GM19193 (cell line): ENCODE measurements around the gene TAF1C.

Source experiments
- POLR2A ChIP-seq: IDR thresholded peaks from 4 replicates; pipeline ENCODE4 v1.6.1; 2011; ENCODE audit not compliant: insufficient read depth, insufficient read length; ENCODE audit errors: extremely low read depth

The TAF1C gene

DNA sequence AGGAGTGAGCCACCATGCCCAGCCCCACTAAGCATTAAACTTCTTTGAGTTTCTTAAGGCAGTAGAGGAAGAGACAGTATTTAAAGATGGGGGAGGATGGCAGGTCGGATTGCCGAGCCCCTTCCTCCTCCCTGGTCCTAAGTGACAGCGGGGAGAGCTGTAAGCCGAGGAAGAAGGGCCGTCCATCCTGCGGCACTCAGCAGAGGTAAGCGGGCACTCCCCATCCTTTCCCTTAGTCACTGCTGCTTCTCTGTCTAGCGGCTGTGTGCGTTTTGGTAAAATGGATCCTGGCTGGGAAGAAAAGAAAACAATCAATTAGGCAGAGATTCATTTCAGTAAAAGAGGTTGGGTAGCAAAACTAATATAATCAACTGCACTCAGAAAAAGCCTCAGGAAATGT lies 27.9 kb downstream of the TAF1C start:
- no peak for TF ChIP-seq POLR2A

DNA sequence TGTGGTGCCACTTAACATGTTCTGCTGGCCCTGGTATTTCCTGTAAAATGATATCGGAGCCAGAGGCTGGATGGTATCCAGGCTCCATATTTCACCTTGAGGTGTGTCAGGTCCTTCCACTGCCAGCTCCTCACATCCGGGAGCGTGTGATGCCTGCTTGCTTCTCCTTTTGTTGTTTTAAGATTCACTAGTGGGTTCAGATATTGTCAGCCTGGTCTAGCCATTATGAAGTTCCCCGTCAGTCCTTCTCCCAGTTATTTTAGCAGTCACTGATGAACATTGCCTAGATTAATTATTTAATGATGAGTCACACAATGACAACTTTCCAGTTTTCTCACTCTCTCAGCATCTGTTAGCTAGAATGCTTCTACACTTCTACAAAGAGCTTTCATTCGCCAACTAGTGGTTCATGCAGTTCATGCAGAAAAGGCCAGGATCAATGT lies 30.5 kb downstream of the TAF1C start:
- TF ChIP-seq POLR2A = no peak

DNA sequence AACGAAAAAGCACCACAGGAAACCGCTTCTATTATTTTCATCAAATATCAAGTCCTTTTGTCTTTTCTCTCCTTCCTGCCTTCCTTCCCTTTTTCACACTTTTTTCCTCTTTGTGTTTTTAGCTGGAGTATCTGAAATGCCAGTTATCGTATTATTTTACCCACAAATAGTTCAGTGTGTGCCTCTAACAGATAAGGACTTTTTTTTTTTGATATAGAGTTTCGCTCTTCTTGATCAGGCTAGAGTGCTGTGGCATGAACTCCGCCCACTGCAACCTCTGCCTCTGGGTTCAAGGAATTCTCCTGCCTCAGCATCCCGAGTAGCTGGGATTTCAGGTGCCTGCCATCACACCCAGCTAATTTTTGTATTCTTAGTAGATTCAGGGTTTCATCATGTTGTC lies 31.1 kb downstream of the TAF1C start:
- no peak for TF ChIP-seq POLR2A

DNA sequence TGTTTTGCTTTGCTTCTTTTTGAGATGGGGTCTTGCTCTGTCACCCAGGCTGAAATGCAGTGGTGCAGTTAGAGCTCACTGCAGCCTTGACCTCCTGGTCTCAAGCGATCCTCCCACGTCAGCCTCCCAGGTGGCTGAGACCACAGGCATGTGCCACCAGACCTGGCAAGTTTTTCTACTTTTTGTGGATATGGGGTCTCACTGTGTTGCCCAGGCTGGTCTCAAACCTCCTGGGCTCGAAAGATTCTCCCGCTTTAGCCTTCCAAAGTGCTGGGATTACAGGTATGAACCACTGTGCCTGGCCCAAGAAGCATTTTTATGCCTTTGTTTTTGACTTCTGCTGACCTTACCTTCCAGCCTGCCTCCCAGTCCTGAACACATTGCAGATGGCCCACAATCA lies 31.6 kb downstream of the TAF1C start:
- no peak for TF ChIP-seq POLR2A

DNA sequence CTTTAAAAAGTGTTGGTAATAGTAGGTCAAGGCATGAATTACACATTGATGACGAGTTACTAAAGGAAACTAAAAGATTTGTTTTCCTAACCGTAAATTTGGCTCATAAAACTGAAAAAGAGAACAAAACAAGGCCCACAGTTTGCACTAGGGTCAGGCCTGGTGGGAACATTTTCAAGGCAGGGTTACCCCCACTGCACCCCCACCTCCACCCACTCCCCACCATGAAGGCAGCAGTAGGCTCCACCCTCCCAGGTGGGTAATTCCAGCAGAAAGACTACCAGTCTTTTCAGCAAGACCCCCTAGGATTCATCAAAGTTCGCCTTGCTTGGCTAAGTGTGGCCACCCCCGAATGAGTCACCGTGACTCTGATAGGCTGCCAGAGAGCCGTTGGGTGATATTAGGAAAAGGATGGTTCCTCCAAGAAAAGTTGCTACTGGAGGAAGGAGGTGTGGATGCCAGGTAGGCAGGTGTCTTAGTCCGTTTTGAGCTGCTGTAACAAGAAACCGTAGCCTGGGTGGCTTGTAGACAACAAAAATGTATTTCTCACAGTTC lies 33.1 kb downstream of the TAF1C start:
- no peak for TF ChIP-seq POLR2A

DNA sequence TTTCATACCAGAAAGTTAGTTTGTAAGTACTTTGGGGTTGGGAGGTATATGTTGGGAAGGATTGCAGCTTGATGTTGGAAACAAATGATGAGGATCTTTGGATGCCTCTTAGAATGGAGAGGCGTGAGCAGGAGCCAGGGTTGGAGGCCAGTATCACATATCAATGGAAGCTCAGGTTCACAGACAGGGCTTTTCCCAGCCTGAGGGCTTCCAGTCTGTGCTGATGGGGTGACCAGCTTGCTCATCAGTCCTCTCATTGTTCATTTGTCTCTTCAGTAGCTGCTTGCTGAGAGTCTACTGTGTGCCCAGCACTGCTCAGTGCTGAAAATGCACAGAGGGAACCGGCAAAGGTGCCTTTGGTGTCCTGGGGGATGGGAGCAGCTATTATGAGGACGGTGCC lies 35.9 kb downstream of the TAF1C start:
- TF ChIP-seq POLR2A = no peak

DNA sequence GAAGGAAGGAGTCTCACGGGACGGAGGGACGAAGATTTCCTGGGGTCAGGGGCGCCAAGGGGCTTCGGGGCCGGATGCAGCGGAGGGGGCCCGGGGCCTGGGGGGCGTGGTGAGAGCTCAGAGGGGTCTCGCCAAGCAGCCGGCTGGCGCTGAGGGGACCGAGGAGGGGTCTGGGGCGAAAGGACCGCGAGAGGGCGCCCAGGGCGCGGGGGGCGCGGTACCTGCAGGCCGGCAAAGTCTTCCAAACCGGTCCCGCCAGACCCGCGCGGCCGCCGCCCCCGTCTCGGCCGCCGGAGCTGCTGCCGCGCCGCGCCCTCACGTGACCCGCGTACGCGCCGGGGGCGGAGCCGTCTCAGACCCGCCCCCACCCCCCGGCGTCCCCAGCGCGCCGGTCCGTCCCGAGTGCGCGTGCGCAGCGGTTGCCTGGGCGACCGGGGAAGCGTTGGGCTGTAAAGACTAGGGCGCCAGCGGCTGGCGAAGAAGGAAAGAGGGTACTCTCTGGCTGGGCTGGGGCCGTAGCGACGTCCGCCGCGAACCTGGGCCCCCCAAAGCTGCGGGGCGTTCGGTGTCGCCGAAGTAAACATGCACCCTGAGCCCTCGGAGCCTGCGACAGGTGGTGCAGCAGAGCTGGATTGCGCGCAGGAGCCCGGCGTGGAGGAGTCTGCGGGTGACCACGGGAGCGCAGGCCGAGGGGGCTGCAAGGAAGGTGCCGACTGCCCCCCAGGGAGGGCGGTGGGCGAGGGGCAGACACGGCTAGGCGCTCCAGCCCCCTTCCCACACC lies 41.8 kb downstream of the TAF1C start, which contains the start of the genes DNAAF1 and HSDL1:
TSS of gene DNAAF1 (plus strand) at position 450 of the 781 bp plus-strand sequence. CDS start at position 583, 133 bp downstream.
TSS of gene HSDL1 (minus strand) at position 319 of the 781 bp plus-strand sequence. CDS start 13,856 bp downstream, outside the sequence.
- TF ChIP-seq POLR2A = peak; percentile 59

DNA sequence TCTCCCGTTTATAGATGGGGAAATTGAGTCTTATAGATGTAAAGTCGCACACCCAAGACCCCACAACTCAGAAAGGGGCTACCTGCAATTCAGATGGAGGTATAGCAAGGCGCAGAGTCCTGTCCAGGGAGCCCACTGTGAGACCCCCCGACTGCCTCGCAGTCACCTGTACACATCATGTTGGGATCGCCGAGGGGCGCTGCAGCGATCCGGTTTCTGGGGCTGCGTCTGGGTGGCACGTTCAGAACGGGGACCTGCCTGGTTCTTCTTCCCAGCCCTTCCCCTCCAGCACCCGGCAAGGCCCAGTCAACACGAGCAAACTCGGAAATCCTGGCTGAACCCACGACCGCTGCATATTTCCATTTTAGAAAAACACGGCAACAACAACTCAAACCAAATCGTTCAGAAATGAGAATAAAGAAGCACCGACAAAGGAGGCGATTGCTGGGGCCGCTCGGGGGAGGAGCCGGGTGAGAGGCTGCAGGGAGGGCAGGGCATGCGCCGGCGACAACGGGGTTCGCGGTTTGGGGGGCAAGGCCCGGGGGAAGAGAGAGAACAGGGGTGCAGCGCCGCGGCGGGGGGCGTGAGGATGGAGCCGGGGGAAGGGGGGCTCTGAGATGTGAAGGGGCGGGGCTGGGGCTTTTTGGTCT lies 42.5 kb downstream of the TAF1C start:
- no peak for TF ChIP-seq POLR2A

DNA sequence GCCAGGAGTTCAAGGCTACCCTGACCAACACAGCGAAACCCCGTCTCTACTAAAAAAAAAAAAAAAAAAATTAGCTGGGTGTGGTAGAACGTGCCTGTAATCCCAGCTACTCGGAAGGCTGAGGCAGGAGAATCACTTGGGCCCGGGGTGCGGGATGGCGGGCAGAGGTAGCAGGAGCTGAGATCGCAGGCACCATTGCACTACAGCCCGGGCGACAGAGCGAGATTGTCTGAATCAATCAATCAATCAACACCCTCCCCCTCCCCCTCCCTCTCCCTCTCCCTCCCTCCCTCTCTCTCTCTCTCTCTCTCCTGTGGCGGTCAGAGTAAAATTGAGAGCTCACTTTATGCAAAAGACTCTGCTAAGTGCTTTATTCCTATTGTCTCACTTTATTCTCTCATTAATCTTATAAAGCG lies 43.1 kb downstream of the TAF1C start:
- no peak for TF ChIP-seq POLR2A

DNA sequence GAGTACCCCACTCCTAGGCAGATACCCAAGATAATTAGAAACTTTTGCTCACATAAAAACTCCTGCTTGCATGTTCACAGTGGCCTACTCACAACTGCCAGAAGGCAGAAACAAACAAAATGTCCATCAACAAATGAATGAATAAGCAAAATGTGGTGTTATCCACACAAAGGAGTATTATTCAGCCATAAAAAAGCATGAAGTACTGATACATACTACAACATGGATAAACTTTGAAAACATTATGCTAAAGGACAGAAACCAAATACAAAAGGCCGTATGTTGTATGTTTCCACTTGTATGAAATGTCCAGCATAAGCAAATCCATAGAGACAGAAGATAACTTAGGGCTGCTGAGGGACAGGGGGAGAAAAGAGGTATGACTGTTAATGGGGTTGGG lies 43.8 kb downstream of the TAF1C start:
- no peak for TF ChIP-seq POLR2A

DNA sequence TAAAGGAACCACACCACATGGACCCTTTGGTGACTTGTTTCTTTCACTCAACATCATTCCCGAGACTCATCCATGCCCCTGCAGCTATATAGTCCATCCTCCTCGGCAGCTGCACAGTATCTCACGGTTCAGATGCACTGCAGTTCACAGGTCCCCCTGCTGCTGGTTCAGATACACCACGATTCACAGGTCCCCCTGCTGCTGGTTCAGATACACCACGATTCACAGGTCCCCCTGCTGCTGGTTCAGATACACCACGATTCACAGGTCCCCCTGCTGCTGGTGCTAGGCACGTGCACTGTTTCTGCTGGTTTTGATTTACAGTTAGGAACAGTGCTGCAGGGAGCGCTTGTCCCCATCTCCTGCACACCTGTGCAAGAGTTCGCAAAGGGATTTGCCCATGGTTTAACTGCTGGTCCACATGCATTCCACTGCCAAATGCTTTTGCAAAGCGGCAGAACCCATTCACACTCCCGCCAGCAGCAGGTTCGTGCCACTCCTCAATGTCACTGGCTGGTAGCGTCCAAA lies 45.6 kb downstream of the TAF1C start:
- no peak for TF ChIP-seq POLR2A

DNA sequence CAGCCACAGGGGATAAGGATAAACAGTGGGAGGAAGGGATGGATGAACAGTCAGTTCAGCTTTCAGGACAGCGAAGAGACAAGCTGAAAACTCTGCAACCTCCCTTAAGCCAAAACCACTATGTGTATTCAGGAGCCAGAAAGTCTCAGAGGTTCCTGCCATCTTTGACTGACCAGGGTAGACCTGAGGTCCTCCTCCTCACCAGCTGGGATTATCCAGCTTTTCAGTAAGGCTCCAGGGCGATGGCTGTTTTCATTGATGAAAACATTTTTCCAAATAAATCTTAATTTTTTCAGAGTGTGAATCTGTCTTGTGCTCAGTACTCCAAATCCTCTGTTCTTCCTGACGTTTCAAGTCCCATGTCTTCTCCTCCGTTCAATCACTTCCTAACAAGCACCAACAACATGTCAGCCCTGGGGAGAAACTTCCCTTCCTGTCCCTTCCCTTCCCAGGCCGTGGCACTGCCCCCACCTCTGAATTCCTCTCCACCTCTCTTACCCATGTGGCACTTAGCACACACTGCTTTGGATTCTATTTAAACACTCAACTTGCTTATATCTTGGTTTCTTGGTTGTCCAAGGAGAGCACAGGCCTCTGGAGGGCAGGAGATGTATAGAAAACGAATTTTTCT lies 47.1 kb downstream of the TAF1C start:
- TF ChIP-seq POLR2A = no peak

DNA sequence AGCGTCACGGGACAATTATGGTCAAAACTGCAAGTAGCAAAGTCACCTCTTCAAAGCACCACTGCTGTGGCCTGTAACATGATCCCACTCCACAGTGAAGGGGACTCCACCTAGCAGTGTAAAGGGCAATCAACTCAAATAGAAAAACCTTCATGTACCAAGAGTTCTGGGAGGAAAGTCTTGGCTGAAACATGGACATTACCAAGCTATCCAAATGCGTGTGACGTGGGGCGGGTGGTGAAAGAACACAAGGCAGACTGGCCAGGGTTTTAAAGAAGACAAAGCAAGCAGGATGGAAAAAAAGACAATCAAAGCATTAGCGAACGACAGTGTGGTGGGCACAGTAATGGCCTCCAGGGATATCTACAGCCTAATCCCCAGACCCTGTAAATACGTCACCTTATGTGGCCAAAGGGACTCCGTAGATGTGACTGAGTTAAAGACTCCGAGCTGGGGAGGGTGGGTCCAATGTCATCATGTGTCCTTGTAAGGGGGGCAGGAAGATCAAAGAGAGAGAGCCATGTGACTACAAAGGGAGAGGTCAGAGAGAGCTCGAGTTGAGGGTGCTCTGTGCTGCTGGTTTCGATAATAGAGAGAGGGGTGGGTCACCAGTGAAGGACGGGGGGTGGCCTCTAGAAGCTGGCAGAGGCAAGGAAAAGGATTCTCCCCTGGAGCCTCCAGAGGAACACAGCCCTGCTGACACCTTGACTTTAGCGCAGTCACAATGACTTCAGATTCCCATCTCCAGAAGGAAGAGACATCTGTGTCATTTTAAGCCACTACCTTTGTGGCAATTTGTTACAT lies 47.8 kb downstream of the TAF1C start:
- TF ChIP-seq POLR2A = no peak

DNA sequence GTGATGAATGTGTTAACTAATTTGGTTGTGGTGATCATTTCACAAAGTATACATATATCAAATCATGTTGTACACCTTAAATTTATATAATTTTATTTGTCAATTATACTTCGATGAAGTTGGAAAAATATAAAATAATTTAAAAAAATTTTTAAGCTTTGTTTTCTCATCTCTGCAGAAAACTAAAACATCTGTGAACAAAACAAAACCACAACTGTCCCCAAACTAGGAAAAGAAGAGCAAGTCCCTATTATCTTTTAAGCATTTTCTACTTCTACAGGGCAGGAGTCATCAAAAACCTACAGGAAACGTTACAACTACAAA lies 48.4 kb downstream of the TAF1C start:
- TF ChIP-seq POLR2A = no peak
